ENCODE data around the gene ANO2.

The ANO2 gene

DNA sequence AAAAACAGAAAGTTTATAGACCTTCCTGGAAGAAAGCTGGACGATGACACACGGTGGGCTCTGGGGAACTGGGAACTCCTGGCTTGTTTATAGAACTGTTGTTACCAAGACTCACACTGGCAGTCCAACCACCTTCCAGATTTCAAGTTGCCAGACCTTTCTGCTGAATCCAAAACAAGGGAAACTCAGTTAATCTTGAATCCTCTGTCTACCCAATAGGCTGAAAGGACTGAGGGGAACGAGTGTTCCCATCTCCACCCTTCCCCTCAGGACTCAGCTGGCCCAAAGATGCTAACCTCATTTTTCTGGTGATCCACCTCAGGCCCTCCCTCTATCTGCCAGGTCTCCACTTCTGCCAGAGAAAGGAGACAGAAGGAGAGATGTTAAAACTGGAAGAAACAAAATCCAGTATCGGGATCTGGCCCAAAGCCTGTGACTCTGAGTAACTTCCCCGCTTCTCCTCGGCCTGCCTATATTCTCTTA is 231.4 kb downstream of the ANO2 start:
- TF ChIP-seq FOXP2 (optimal IDR thresholded peaks at IDR 0.05; ENCODE audit: borderline replicate concordance, extremely low read depth, extremely low read length, insufficient read depth) (no peak), SIN3A (IDR thresholded peaks at IDR 0.05; ENCODE audit: borderline replicate concordance, insufficient read depth, low read length) (no peak), TAF1 (IDR thresholded peaks at IDR 0.05; ENCODE audit: borderline replicate concordance, insufficient read depth, low read length) (no peak), POLR2AphosphoS5 (IDR thresholded peaks at IDR 0.05; ENCODE audit: low read depth, low read length) (no peak)
- TF ChIP-seq, protein P1, sequence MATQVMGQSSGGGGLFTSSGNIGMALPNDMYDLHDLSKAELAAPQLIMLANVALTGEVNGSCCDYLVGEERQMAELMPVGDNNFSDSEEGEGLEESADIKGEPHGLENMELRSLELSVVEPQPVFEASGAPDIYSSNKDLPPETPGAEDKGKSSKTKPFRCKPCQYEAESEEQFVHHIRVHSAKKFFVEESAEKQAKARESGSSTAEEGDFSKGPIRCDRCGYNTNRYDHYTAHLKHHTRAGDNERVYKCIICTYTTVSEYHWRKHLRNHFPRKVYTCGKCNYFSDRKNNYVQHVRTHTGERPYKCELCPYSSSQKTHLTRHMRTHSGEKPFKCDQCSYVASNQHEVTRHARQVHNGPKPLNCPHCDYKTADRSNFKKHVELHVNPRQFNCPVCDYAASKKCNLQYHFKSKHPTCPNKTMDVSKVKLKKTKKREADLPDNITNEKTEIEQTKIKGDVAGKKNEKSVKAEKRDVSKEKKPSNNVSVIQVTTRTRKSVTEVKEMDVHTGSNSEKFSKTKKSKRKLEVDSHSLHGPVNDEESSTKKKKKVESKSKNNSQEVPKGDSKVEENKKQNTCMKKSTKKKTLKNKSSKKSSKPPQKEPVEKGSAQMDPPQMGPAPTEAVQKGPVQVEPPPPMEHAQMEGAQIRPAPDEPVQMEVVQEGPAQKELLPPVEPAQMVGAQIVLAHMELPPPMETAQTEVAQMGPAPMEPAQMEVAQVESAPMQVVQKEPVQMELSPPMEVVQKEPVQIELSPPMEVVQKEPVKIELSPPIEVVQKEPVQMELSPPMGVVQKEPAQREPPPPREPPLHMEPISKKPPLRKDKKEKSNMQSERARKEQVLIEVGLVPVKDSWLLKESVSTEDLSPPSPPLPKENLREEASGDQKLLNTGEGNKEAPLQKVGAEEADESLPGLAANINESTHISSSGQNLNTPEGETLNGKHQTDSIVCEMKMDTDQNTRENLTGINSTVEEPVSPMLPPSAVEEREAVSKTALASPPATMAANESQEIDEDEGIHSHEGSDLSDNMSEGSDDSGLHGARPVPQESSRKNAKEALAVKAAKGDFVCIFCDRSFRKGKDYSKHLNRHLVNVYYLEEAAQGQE (IDR thresholded peaks at IDR 0.05; ENCODE audit: insufficient read depth in 1 of 2, low read depth in 2 of 2, low read length in 2 of 2), result no peak

DNA sequence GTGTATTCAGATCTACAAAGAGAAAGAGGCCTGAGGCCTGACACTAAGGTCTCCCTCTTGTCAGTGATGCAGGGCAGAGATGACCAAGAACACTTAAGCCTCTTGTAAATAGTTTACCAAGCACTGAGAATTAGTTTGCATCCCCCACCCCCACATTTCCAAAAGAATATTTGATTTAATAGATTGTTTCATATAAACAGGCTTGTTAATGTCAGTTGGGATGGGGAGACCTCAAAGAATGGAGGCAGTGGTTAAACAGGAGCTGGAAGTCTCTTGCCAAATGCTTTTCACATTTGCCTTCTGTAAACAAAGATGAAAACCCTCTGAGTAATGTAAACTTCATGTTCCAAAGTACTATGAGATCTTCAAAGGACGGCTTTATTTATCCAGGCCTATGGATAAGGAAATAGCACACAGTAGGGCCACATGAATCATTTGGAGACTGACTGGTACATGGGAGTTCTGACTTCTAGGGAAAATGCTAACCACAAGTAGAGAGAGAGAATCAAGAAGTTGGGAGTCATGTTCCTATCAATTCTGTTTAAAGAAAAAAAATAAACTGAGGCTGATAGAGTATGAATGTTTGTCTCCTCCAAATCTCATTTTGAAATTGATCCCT is 234.7 kb downstream of the ANO2 start:
- TF ChIP-seq SIN3A (IDR thresholded peaks at IDR 0.05; ENCODE audit: borderline replicate concordance, insufficient read depth, low read length) (no peak), POLR2AphosphoS5 (IDR thresholded peaks at IDR 0.05; ENCODE audit: low read depth, low read length) (no peak), TAF1 (IDR thresholded peaks at IDR 0.05; ENCODE audit: borderline replicate concordance, insufficient read depth, low read length) (no peak), FOXP2 (optimal IDR thresholded peaks at IDR 0.05; ENCODE audit: borderline replicate concordance, extremely low read depth, extremely low read length, insufficient read depth) (no peak)
- TF ChIP-seq, protein P1 (IDR thresholded peaks at IDR 0.05; ENCODE audit: insufficient read depth in 1 of 2, low read depth in 2 of 2, low read length in 2 of 2), result no peak

DNA sequence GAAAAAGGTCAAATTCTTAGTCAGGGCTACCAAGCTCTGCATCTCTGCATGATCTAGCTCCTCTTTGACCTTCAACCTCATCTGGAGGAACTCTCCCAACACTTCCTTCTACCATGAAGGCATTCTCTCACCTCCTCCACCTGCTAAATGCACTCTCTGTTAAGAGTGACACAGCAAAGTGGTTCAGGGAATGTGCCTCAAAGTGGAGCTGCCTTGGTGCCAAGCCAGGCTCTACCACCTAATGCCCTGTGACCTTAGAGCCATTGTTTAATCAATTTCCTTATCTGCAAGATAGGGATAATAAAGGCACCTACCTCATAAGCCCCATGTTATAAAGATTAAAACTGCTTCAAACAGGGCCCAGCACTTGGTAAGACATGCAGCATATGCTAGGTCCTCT is 236.7 kb downstream of the ANO2 start:
- no peak for TF ChIP-seq TAF1 (IDR thresholded peaks at IDR 0.05; ENCODE audit: borderline replicate concordance, insufficient read depth, low read length)
- TF ChIP-seq, protein P1 (IDR thresholded peaks at IDR 0.05; ENCODE audit: insufficient read depth in 1 of 2, low read depth in 2 of 2, low read length in 2 of 2), result no peak
- TF ChIP-seq FOXP2 (optimal IDR thresholded peaks at IDR 0.05; ENCODE audit: borderline replicate concordance, extremely low read depth, extremely low read length, insufficient read depth), result no peak
- no peak for TF ChIP-seq POLR2AphosphoS5 (IDR thresholded peaks at IDR 0.05; ENCODE audit: low read depth, low read length)
- no peak for TF ChIP-seq SIN3A (IDR thresholded peaks at IDR 0.05; ENCODE audit: borderline replicate concordance, insufficient read depth, low read length)

DNA sequence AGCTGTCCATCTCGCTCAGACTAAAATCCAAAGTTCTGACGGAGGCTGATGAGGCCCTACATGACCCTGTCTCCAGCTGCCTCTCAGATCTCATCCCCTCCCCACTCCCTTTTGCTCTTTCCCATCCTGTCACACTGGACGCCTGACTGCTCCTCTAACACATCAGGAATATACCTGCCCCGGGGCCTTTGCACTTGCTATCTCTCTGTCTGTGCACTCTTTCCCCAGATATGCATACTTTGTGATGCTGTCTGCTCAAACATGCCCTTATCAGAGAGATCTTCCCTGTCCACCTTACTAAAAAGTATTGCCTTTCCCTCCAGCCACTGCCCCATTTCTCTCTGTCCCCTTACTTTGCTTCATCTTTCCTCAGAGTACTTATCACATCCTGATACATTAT is 238.8 kb downstream of the ANO2 start:
- TF ChIP-seq SIN3A (IDR thresholded peaks at IDR 0.05; ENCODE audit: borderline replicate concordance, insufficient read depth, low read length), result no peak
- no peak for TF ChIP-seq POLR2AphosphoS5 (IDR thresholded peaks at IDR 0.05; ENCODE audit: low read depth, low read length)
- TF ChIP-seq, protein P1 (IDR thresholded peaks at IDR 0.05; ENCODE audit: insufficient read depth in 1 of 2, low read depth in 2 of 2, low read length in 2 of 2), result no peak
- TF ChIP-seq TAF1 (IDR thresholded peaks at IDR 0.05; ENCODE audit: borderline replicate concordance, insufficient read depth, low read length), result no peak
- no peak for TF ChIP-seq FOXP2 (optimal IDR thresholded peaks at IDR 0.05; ENCODE audit: borderline replicate concordance, extremely low read depth, extremely low read length, insufficient read depth)
